IMR-90 (cell line): ENCODE data around the gene ASB12. TPM values are rescaled to one million over a fixed set of nuclear protein-coding genes. Genes with fewer than 3 reads are reported as not detected.

Source experiments
- ATAC-seq: fragments of 200-7000 bp; cut with Tn5 transposase; 2 replicates; pipeline ENCODE4 v1.9.1; 2020; ENCODE audit warnings: low read depth, mild to moderate bottlenecking, moderate library complexity
- BruUV-seq: library from RNA; stranded (reverse); fragments of 400-500 nt; replicated peaks from 2 replicates; lab custom pipeline; 2021; lab: Mats Ljungman, UMichigan
- CTCF ChIA-PET: fragments of 300-600 bp; formaldehyde crosslinking; extraction: SDS; loops from one replicate; lab custom pipeline; 2021; ENCODE audit warnings: antibody characterized with exemption; lab: Yijun Ruan, JAX
- POLR2A ChIA-PET: fragments of 300-600 bp; sonication (Branson Sonifier 250); formaldehyde crosslinking; loops from one replicate; lab custom pipeline; 2022; ENCODE audit warnings: antibody characterized with exemption; ENCODE audit not compliant: unreplicated experiment; lab: Charles Lee
- DNase-seq: peaks from one replicate; pipeline ENCODE4 v3.0.0; 2013
- H2AFZ ChIP-seq: replicated peaks from 2 replicates; pipeline ENCODE3; 2013; ENCODE audit warnings: low read length, mild to moderate bottlenecking; ENCODE audit not compliant: poor library complexity
- H2AK5ac ChIP-seq: 2 replicates; pipeline ENCODE4 v1.6.1; 2013; ENCODE audit warnings: low read depth, low read length, inconsistent platforms
- H2AK9ac ChIP-seq: replicated peaks from 2 replicates; pipeline ENCODE3; 2013; ENCODE audit warnings: mild to moderate bottlenecking, low read depth, low read length, moderate library complexity; ENCODE audit not compliant: poor library complexity
- H2BK120ac ChIP-seq: 2 replicates; pipeline ENCODE4 v1.6.1; 2013; ENCODE audit warnings: low read depth, low read length, inconsistent platforms
- H2BK15ac ChIP-seq: 3 replicates; pipeline ENCODE4 v1.6.1; 2013; ENCODE audit warnings: low read depth, low read length, inconsistent platforms
- H2BK20ac ChIP-seq: 2 replicates; pipeline ENCODE4 v1.6.1; 2013; ENCODE audit warnings: low read depth, mild to moderate bottlenecking, inconsistent platforms, low read length, moderate library complexity
- H2BK5ac ChIP-seq: 2 replicates; pipeline ENCODE4 v1.6.1; 2013; ENCODE audit warnings: mild to moderate bottlenecking, low read depth, low read length, inconsistent platforms; ENCODE audit not compliant: poor library complexity, severe bottlenecking
- H3K14ac ChIP-seq: replicated peaks from 2 replicates; pipeline ENCODE4 v1.6.1; 2013; ENCODE audit warnings: low read depth, low read length, inconsistent platforms
- H3K18ac ChIP-seq: 2 replicates; pipeline ENCODE4 v1.6.1; 2013; ENCODE audit warnings: low read depth, low read length, control low read depth
- H3K23ac ChIP-seq: 2 replicates; pipeline ENCODE4 v1.6.1; 2013; ENCODE audit warnings: low read depth, low read length, inconsistent platforms
- H3K27ac ChIP-seq: 2 replicates; pipeline ENCODE4 v1.5.1; 2013; ENCODE audit warnings: mild to moderate bottlenecking, control low read depth, low read length; ENCODE audit not compliant: insufficient read depth
- H3K27me3 ChIP-seq: 2 replicates; pipeline ENCODE4 v1.6.1; 2013; ENCODE audit warnings: low read length; ENCODE audit not compliant: control insufficient read depth, insufficient read depth
- H3K36me3 ChIP-seq: 2 replicates; pipeline ENCODE4 v1.6.1; 2013; ENCODE audit warnings: low read length, mixed read lengths; ENCODE audit not compliant: control insufficient read depth, insufficient read depth
- H3K4ac ChIP-seq: 2 replicates; pipeline ENCODE4 v1.6.1; 2013; ENCODE audit warnings: low read depth, low read length, inconsistent platforms
- H3K4me1 ChIP-seq: 2 replicates; pipeline ENCODE4 v1.6.1; 2013; ENCODE audit warnings: low read length, mixed read lengths; ENCODE audit not compliant: control insufficient read depth, insufficient read depth
- H3K4me2 ChIP-seq: 2 replicates; pipeline ENCODE4 v1.6.1; 2013; ENCODE audit warnings: low read depth, mild to moderate bottlenecking, control low read depth, low read length, moderate library complexity
- H3K4me3 ChIP-seq: 2 replicates; pipeline ENCODE4 v1.5.1; 2013; ENCODE audit warnings: low read depth, mild to moderate bottlenecking, control low read depth, low read length, moderate library complexity; ENCODE audit not compliant: insufficient read depth
- H3K56ac ChIP-seq: 2 replicates; pipeline ENCODE4 v1.6.1; 2013; ENCODE audit warnings: low read length, inconsistent platforms; ENCODE audit not compliant: insufficient read depth; ENCODE audit errors: extremely low read depth
- H3K79me1 ChIP-seq, 2 experiments: 2 replicates each; pipeline ENCODE4 v1.6.1; 2013; ENCODE audit warnings: low read length in 2 of 2, inconsistent platforms in 1 of 2, low read depth in 1 of 2
- H3K9ac ChIP-seq: 2 replicates; pipeline ENCODE4 v1.6.1; 2013; ENCODE audit warnings: low read depth, low read length, control low read depth
- H3K9me1 ChIP-seq: 2 replicates; pipeline ENCODE4 v1.6.1; 2013; ENCODE audit warnings: low read length, inconsistent platforms; ENCODE audit not compliant: insufficient read depth
- H3K9me3 ChIP-seq: 2 replicates; pipeline ENCODE4 v1.6.1; 2013; ENCODE audit warnings: low read length; ENCODE audit not compliant: control insufficient read depth, insufficient read depth
- H4K20me1 ChIP-seq: 2 replicates; pipeline ENCODE4 v1.6.1; 2013; ENCODE audit warnings: low read length, inconsistent platforms; ENCODE audit not compliant: insufficient read depth
- H4K5ac ChIP-seq: 2 replicates; pipeline ENCODE4 v1.6.1; 2013; ENCODE audit warnings: mild to moderate bottlenecking, low read depth, low read length, control low read depth
- H4K8ac ChIP-seq, 2 experiments: 2 replicates each; pipeline ENCODE4 v1.6.1; 2013; ENCODE audit warnings: low read depth in 2 of 2, low read length in 2 of 2, control low read depth in 1 of 2, inconsistent platforms in 1 of 2
- H4K91ac ChIP-seq: 2 replicates; pipeline ENCODE4 v1.6.1; 2013; ENCODE audit warnings: low read depth, low read length, inconsistent platforms; ENCODE audit not compliant: insufficient read depth
- MAZ ChIP-seq: IDR thresholded peaks from 2 replicates; pipeline ENCODE4 v1.6.1; 2012; ENCODE audit warnings: low read depth, mild to moderate bottlenecking, low read length, improper control_type of control experiment, moderate library complexity, borderline replicate concordance
- RCOR1 ChIP-seq: IDR thresholded peaks from 2 replicates; pipeline ENCODE4 v1.6.1; 2012; ENCODE audit warnings: mild to moderate bottlenecking, low read length, improper control_type of control experiment; ENCODE audit not compliant: insufficient replicate concordance
- WGBS, 2 experiments: methylation state at CpG; one replicate each; pipeline versions ENCODE4 v1.1.5 to v1.1.7; 2013; ENCODE audit warnings: missing lambda C conversion rate in 2 of 2; ENCODE audit not compliant: insufficient read length in 1 of 2; ENCODE audit errors: extremely low coverage in 2 of 2; 5-methylcytosine and 5-hydroxymethylcytosine counted together
- dilution Hi-C: fragments of 300-500 bp; cut with HindIII; formaldehyde crosslinking; loops from one replicate; pipeline ENCODE4 v1.14.3; 2018; ENCODE audit warnings: low sequenced_read_pairs; ENCODE audit not compliant: unreplicated experiment
- in situ Hi-C: fragments of 300-500 bp; cut with MboI; formaldehyde crosslinking; loops from 3 replicates; pipeline ENCODE4 v1.14.3; 2019; ENCODE audit warnings: low sequenced_read_pairs, inconsistent platforms, mixed read lengths
- intact Hi-C: fragments of 100-400 bp; cut with micrococcal nuclease; formaldehyde crosslinking; loops from 2 replicates; pipeline ENCODE4 v1.10.0; 2022
- polyA plus RNA-seq, 3 experiments: library from polyadenylated mRNA; depleted of rRNA; stranded (reverse); fragments of >200 nt; gene quantifications; 2 replicates each; pipeline ENCODE4 v1.2.3, GENCODE V29; 2012; ENCODE audit warnings: low replicate concordance in 1 of 3
- total RNA-seq: library from RNA; depleted of rRNA; stranded (reverse); fragments of >200 nt; gene quantifications from 2 replicates; pipeline ENCODE4 v1.2.3, GENCODE V29; 2012
- TF ChIP-seq, protein P1 (sequence below): fragments of 150-350 bp; IDR thresholded peaks from 2 replicates; pipeline ENCODE4 v1.6.1; 2017; ENCODE audit warnings: mild to moderate bottlenecking, antibody characterized with exemption, low read length, low read depth
- TF ChIP-seq, protein P2 (sequence below): fragments of 150-350 bp; IDR thresholded peaks from 2 replicates; pipeline ENCODE4 v1.6.1; 2016; ENCODE audit warnings: low read depth, mild to moderate bottlenecking, low read length, moderate library complexity, borderline replicate concordance
- TF ChIP-seq, protein P3 (sequence below): conservative IDR thresholded peaks from 2 replicates; pipeline ENCODE4 v1.5.1; 2012; ENCODE audit warnings: mild to moderate bottlenecking, low read depth, low read length, improper control_type of control experiment

Gene ASB12
- total and polyA plus RNA-seq, 2 of the 4 experiments (the other 2 are of a cell fraction): not detected

DNA sequence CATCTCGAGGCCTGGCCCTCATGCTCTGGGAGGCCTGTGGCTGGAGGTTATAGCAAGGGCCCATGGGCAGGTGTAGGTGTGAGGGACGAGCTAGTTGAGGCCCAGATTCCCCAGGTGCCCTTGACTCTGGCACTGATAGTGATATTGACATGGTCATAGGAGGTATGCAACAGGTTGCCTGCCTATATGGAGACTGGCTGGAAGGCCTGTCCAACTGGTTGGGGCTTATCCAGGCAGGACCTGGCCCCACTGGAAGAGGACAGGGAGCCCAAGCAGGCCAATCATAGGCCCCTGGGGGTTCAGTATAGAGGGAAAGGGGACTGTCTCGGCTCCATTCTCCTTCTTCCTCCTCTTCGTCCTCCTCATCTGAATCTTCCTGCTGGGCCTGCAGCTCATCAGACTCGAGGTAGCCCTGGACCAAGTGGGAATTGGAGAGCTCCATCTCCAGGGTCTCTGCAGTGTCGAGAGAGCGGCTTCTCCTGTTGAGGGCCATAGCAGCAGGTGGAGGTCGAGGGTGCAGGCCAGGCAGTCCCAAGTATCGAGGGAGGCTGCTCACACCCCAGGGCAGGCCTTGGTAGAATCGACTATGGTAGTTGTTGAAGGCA lies 40.2 kb downstream of the ASB12 start:
- no peak overlapping the region for H2AK5ac ChIP-seq
- peaks cover 12% of the 10 kb centered on the region for H3K36me3 ChIP-seq
- peaks cover 1% of the 10 kb centered on the region; the same call in 1 of the 2 replicates for H3K9me3 ChIP-seq
- H2BK20ac ChIP-seq: no peak overlapping the region
- no peak overlapping the region for H2BK5ac ChIP-seq
- H3K27me3 ChIP-seq: no peaks in the 10 kb centered on the region
- no peaks in the 10 kb centered on the region for H4K20me1 ChIP-seq
- dilution Hi-C loops (no loop called here), intact Hi-C loops (no loop called here), in situ Hi-C loops (no loop called here)
- no peak for ATAC-seq
- no peak overlapping the region for H2BK15ac ChIP-seq
- no peaks in the 10 kb centered on the region for H3K9me1 ChIP-seq
- no peak overlapping the region for H3K4me2 ChIP-seq
- ChIA-PET CTCF (no interaction called here), POLR2A (no interaction called here)
- no TSS peak for BruUV-seq
- no peak overlapping the region for H3K9ac ChIP-seq
- no peak overlapping the region for H3K18ac ChIP-seq
- H4K5ac ChIP-seq: no peak overlapping the region
- H2AK9ac ChIP-seq: no peak overlapping the region
- H3K23ac ChIP-seq: no peak overlapping the region
- no peaks in the 10 kb centered on the region for H3K4me1 ChIP-seq
- no peak overlapping the region for H3K56ac ChIP-seq
- no peak overlapping the region for H4K8ac ChIP-seq
- no peak for DNase-seq
- TF ChIP-seq, protein P1, sequence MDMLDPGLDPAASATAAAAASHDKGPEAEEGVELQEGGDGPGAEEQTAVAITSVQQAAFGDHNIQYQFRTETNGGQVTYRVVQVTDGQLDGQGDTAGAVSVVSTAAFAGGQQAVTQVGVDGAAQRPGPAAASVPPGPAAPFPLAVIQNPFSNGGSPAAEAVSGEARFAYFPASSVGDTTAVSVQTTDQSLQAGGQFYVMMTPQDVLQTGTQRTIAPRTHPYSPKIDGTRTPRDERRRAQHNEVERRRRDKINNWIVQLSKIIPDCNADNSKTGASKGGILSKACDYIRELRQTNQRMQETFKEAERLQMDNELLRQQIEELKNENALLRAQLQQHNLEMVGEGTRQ: no peak
- TF ChIP-seq, protein P2, sequence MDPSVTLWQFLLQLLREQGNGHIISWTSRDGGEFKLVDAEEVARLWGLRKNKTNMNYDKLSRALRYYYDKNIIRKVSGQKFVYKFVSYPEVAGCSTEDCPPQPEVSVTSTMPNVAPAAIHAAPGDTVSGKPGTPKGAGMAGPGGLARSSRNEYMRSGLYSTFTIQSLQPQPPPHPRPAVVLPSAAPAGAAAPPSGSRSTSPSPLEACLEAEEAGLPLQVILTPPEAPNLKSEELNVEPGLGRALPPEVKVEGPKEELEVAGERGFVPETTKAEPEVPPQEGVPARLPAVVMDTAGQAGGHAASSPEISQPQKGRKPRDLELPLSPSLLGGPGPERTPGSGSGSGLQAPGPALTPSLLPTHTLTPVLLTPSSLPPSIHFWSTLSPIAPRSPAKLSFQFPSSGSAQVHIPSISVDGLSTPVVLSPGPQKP: no peak
- TF ChIP-seq MAZ (no peak), RCOR1 (no peak)
- TF ChIP-seq, protein P3, sequence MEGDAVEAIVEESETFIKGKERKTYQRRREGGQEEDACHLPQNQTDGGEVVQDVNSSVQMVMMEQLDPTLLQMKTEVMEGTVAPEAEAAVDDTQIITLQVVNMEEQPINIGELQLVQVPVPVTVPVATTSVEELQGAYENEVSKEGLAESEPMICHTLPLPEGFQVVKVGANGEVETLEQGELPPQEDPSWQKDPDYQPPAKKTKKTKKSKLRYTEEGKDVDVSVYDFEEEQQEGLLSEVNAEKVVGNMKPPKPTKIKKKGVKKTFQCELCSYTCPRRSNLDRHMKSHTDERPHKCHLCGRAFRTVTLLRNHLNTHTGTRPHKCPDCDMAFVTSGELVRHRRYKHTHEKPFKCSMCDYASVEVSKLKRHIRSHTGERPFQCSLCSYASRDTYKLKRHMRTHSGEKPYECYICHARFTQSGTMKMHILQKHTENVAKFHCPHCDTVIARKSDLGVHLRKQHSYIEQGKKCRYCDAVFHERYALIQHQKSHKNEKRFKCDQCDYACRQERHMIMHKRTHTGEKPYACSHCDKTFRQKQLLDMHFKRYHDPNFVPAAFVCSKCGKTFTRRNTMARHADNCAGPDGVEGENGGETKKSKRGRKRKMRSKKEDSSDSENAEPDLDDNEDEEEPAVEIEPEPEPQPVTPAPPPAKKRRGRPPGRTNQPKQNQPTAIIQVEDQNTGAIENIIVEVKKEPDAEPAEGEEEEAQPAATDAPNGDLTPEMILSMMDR: no peak
- no peak overlapping the region for H2AFZ ChIP-seq
- no peak overlapping the region for H3K27ac ChIP-seq
- H3K4ac ChIP-seq: no peak overlapping the region
- WGBS, 2 experiments: 70% methylated on average over 2 of the region's 10 CpGs; no CpG with 5 or more reads in 1 of the 2 experiments
- H3K4me3 ChIP-seq: no peak overlapping the region
- no peak overlapping the region for H3K14ac ChIP-seq
- no peak overlapping the region for H2BK120ac ChIP-seq
- no peaks in the 10 kb centered on the region for H3K79me1 ChIP-seq
- no peak overlapping the region for H4K91ac ChIP-seq
